Calu3 (cell line): ENCODE measurements around the gene NUP62. TPM values are rescaled to one million over a fixed set of nuclear protein-coding genes. Genes with fewer than 3 reads are reported as not detected.

ENCODE experiments used
- BruUV-seq: library from RNA; stranded (reverse); fragments of 400-500 nt; replicated peaks from 2 replicates; lab custom pipeline; 2021; lab: Mats Ljungman, UMichigan
- CTCF ChIA-PET: fragments of 300-600 bp; sonication (Branson Sonifier 250); formaldehyde crosslinking; loops from one replicate; lab custom pipeline; 2022; ENCODE audit warnings: antibody characterized with exemption; lab: Charles Lee
- DNase-seq: peaks from one replicate; pipeline ENCODE4 v3.0.0; 2022
- H3K27ac Mint-ChIP-seq: one replicate; pipeline ENCODE4 v1.8.0; 2022; ENCODE audit warnings: mixed read lengths; ENCODE audit not compliant: unreplicated experiment
- H3K27me3 Mint-ChIP-seq: one replicate; pipeline ENCODE4 v1.8.0; 2022; ENCODE audit warnings: mixed read lengths; ENCODE audit not compliant: unreplicated experiment
- H3K36me3 Mint-ChIP-seq: one replicate; pipeline ENCODE4 v1.8.0; 2022; ENCODE audit warnings: mild to moderate bottlenecking, moderate library complexity, mixed read lengths; ENCODE audit not compliant: insufficient read depth, unreplicated experiment
- H3K4me1 Mint-ChIP-seq: one replicate; pipeline ENCODE4 v1.8.0; 2022; ENCODE audit warnings: mild to moderate bottlenecking, low read depth, mixed read lengths; ENCODE audit not compliant: unreplicated experiment
- H3K4me3 Mint-ChIP-seq: one replicate; pipeline ENCODE4 v1.8.0; 2022; ENCODE audit warnings: mild to moderate bottlenecking, low read depth, moderate library complexity, mixed read lengths; ENCODE audit not compliant: unreplicated experiment
- H3K9me3 Mint-ChIP-seq: one replicate; pipeline ENCODE4 v1.8.0; 2022; ENCODE audit warnings: low read depth, mixed read lengths; ENCODE audit not compliant: unreplicated experiment
- intact Hi-C: fragments of 100-400 bp; cut with micrococcal nuclease; formaldehyde crosslinking; loops from one replicate; pipeline ENCODE4 v1.10.0; 2022; ENCODE audit not compliant: unreplicated experiment
- total RNA-seq: library from RNA; stranded (reverse); gene quantifications from 2 replicates; pipeline ENCODE4 v1.2.3, GENCODE V29; 2022
- TF ChIP-seq, protein P1 (sequence below): fragments of 200-600 bp; IDR thresholded peaks from one replicate; pipeline ENCODE4 v1.8.0; 2022; ENCODE audit warnings: antibody characterized with exemption; ENCODE audit not compliant: unreplicated experiment

Gene NUP62
- total RNA-seq, 1 experiment from 2014 or later, result 124 TPM

DNA sequence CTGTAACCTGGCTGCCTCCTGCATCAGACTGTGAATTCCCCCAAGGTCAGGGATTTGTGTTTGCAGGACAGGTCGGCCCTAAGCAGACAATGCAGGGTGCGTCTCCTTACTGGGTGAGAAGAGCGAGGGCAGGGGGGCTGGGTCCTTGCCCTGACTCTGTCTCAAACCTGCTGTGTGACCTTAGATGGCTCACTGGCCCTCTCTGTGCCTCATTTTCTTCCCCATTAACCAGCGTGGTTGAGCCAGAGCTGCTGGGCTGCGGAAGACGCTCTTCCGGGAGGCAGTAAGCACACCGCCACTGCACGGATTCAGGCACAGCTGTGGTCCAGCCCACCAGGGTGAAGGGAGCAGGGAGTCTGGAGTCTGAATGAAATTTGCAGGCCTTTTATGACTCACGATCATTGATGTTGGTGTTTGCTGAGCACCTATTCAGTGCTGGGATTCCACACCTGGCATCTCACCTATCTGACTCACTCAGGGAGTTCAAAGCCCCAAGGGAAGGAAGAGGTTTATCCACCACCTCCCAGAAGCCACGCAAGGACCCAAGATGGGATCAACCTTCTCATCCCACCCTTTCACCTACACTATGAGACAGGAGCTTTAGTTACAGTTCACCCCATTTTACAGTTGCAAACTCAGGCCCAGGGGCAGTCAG, 54.7 kb downstream of the NUP62 start:
- no TSS peak for BruUV-seq
- no peak for DNase-seq
- Mint-ChIP-seq H3K27ac (no peak overlapping the region), H3K36me3 (peaks cover 11% of the 10 kb centered on the region), H3K4me1 (peaks cover 26% of the 10 kb centered on the region), H3K4me3 (no peak overlapping the region), H3K9me3 (no peaks in the 10 kb centered on the region), H3K27me3 (no peaks in the 10 kb centered on the region)
- TF ChIP-seq, protein P1, sequence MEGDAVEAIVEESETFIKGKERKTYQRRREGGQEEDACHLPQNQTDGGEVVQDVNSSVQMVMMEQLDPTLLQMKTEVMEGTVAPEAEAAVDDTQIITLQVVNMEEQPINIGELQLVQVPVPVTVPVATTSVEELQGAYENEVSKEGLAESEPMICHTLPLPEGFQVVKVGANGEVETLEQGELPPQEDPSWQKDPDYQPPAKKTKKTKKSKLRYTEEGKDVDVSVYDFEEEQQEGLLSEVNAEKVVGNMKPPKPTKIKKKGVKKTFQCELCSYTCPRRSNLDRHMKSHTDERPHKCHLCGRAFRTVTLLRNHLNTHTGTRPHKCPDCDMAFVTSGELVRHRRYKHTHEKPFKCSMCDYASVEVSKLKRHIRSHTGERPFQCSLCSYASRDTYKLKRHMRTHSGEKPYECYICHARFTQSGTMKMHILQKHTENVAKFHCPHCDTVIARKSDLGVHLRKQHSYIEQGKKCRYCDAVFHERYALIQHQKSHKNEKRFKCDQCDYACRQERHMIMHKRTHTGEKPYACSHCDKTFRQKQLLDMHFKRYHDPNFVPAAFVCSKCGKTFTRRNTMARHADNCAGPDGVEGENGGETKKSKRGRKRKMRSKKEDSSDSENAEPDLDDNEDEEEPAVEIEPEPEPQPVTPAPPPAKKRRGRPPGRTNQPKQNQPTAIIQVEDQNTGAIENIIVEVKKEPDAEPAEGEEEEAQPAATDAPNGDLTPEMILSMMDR, result no peak
- intact Hi-C loops, result no loop called here
- CTCF ChIA-PET, result interaction anchor here (0.6 kb wide), 1 partner anchor 930 kb away, joined by 3 read pairs; no protein-coding TSS in a partner anchor

DNA sequence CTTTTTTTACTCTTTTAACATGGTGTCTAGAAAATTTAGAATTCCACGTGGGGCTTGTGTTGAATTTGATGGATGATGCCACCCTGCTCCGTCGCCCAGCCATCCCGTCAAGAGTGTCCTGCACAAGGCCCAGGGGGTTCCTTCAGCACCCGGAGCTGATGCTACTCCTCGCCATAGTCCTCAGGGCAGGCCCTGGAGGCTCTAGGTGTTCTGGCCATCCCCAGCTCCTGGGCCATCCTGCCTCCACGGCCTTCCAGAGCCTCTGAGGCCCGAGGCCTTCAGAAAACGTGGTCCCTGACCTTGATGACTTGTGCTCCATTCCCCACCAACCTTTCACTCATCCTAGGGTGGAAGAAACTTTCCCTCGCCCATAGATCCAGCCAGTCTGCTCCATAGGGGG, 55.5 kb downstream of the NUP62 start:
- H3K27ac Mint-ChIP-seq, result no peak overlapping the region
- CTCF ChIA-PET, result no interaction called here
- DNase-seq, result no peak
- H3K9me3 Mint-ChIP-seq, result no peaks in the 10 kb centered on the region
- intact Hi-C loops, result no loop called here
- BruUV-seq, result no TSS peak
- peaks cover 11% of the 10 kb centered on the region for H3K36me3 Mint-ChIP-seq
- H3K4me1 Mint-ChIP-seq, result peaks cover 20% of the 10 kb centered on the region
- TF ChIP-seq, protein P1, result no peak
- no peaks in the 10 kb centered on the region for H3K27me3 Mint-ChIP-seq
- H3K4me3 Mint-ChIP-seq, result no peak overlapping the region

DNA sequence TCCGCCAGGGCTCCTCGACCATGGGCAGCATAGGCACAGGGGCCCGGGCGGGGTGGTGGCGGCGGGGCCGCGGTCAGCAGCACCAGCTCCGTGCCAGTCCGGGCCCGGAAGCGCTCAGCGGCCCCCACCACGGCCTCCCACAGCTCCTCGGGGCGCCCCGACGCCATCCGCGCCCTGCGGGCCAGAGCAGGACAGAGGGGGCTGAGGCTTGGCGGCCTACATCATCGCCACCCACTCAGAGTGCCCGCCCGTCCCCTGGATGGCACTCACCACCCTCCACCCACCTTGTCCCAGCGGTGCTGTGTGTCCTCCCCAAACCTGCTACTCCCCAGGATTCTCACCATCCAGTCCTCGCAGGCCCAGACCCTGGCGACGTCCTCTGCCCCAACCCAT, 56.2 kb downstream of the NUP62 start:
- Mint-ChIP-seq H3K4me1 (peaks cover 13% of the 10 kb centered on the region), H3K36me3 (peaks cover 11% of the 10 kb centered on the region), H3K27ac (no peak overlapping the region), H3K4me3 (no peak overlapping the region), H3K27me3 (no peaks in the 10 kb centered on the region), H3K9me3 (no peaks in the 10 kb centered on the region)
- TF ChIP-seq, protein P1, result no peak
- no peak for DNase-seq
- no TSS peak for BruUV-seq
- CTCF ChIA-PET, result no interaction called here
- intact Hi-C loops, result no loop called here

DNA sequence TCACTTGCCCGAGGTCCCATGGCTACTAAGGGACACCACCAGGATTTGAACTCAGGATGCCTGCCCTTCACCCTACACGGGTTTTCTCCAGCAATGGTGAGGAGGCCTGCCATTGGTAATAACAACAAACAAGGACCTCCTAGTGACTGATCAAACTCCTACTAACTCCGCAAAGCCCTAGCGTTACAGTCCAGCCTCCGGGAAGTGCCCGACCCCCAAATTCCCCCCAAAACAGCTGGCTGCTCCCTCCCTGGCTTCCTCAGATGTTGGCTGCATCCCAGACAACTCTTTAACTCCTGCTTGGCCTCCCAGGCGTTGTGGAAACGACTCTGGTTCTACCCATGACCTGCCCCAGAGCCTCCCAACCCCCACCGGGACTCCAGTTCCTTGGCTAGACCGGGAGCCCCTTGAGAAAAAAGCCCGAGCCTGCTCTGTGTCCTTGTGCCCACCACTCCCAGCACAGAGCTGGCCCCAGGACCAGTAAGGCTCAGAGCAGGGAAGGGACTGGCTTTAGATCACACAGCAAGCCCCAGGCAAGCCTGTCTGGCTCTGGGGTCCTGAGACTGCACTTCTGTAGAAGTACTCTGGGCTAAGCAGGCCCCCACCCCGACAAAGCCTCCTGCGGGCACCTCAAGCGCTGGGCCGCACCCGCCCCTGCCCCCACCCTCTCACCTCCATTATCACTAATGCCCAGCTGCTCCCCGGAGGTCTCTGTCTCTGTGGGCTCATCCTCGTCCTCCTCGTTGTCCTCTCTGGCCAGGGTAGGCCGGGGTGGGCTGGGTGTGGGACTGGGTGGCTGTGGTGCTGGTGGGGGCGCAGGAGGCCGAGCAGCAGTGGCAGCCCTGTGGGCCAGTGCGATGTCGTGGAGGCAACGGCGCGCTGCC, 56.8 kb downstream of the NUP62 start:
- CTCF ChIA-PET, result no interaction called here

More for the DNA sequence above, 56.8 kb downstream of the NUP62 start:
- Mint-ChIP-seq H3K4me3 (peak overlapping the region; percentile 27), H3K27me3 (no peaks in the 10 kb centered on the region), H3K36me3 (peaks cover 11% of the 10 kb centered on the region), H3K27ac (no peak overlapping the region), H3K9me3 (no peaks in the 10 kb centered on the region), H3K4me1 (peaks cover 9% of the 10 kb centered on the region)
- TF ChIP-seq, protein P1, result no peak
- no peak for DNase-seq
- intact Hi-C loops, result no loop called here
- BruUV-seq, result no TSS peak
